ENCODE measurements around the gene DOK5. TPM values are rescaled to one million over a fixed set of nuclear protein-coding genes. Genes with fewer than 3 reads are reported as not detected.

The DOK5 gene
- total and polyA plus RNA-seq, 9 of the 15 experiments (the other 6 are each of a cell fraction or from before 2014, with no cell fraction given) = not detected

DNA sequence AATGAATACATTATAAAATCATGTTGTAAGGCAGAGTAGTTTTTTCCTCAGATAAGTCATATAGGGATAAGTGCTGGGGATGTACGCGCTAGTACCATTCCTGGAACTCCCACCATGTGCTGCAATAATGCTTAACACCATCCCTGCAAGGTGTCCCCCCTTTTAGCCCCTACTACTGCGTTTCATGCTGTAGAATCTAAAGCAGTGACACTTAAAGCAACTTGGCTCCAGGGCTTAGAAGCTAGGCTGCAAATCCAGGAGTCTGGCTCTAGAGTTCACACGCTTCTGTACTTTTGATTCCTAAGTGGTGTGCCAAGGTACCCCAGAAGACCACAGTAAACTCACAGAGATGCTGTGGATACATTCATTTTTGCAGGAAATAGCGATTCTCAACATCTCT, 183.1 kb downstream of the DOK5 start:
- 0% methylated on average over 5 of the region's 5 CpGs for WGBS (ENCODE audit: insufficient coverage, low coverage, missing lambda C conversion rate)
- CTCF ChIA-PET (ENCODE audit: low intra/inter-chr PET ratio) = no interaction called here
- ATAC-seq = no peak

More for the DNA sequence above, 183.1 kb downstream of the DOK5 start:
- no TSS peak for BruUV-seq (replicated peaks)
- H3K36me3 ChIP-seq (ENCODE audit: control insufficient read depth, insufficient read depth, low read length) = no peaks in the 10 kb centered on the region
- H3K27me3 ChIP-seq (ENCODE audit: control insufficient read depth in 2 of 2, insufficient read depth in 2 of 2, low read length in 2 of 2) = no peaks in the 10 kb centered on the region
- no peaks in the 10 kb centered on the region for H3K9me3 ChIP-seq (replicated peaks; ENCODE audit: control insufficient read depth, insufficient read depth, low read depth, low read length)
- H3K9me1 ChIP-seq (ENCODE audit: control insufficient read depth, insufficient read depth, low read length) = no peaks in the 10 kb centered on the region
- H3K27ac ChIP-seq (ENCODE audit: extremely low read depth, low read depth, low read length) = no peak overlapping the region
- intact Hi-C loops (cut with micrococcal nuclease) = no loop called here
- DNase-seq (ENCODE audit: extremely low read depth in 1 of 4, low spot score in 3 of 4) (no peak), FAIRE-seq (no peak)
- H3K9ac ChIP-seq (ENCODE audit: insufficient read depth in 1 of 2, low read depth in 2 of 2, low read length in 2 of 2) = no peak overlapping the region
- in situ Hi-C loops (cut with MboI) = loop anchor here (25.0 kb wide), 2 partner anchors 1579 to 1929 kb away; partner anchors contain the start of gene MC3R
- H3K4me1 ChIP-seq (replicated peaks in 1 of 2; ENCODE audit: control insufficient read depth in 2 of 2, insufficient read depth in 2 of 2, low read length in 2 of 2) = no peaks in the 10 kb centered on the region
- H4K20me1 ChIP-seq (replicated peaks; ENCODE audit: control insufficient read depth, insufficient read depth, low read length) = no peaks in the 10 kb centered on the region
- POLR2A ChIA-PET = no interaction called here
- no peak overlapping the region for H3K4me2 ChIP-seq (ENCODE audit: insufficient read depth, low read length)
- no peak overlapping the region for H3K4me3 ChIP-seq
- no peak overlapping the region for H2AFZ ChIP-seq (ENCODE audit: low read depth, low read length)
- TF ChIP-seq GATAD2B (IDR thresholded peaks at IDR 0.05; ENCODE audit: borderline replicate concordance) = no peak
- TF ChIP-seq, protein P1, sequence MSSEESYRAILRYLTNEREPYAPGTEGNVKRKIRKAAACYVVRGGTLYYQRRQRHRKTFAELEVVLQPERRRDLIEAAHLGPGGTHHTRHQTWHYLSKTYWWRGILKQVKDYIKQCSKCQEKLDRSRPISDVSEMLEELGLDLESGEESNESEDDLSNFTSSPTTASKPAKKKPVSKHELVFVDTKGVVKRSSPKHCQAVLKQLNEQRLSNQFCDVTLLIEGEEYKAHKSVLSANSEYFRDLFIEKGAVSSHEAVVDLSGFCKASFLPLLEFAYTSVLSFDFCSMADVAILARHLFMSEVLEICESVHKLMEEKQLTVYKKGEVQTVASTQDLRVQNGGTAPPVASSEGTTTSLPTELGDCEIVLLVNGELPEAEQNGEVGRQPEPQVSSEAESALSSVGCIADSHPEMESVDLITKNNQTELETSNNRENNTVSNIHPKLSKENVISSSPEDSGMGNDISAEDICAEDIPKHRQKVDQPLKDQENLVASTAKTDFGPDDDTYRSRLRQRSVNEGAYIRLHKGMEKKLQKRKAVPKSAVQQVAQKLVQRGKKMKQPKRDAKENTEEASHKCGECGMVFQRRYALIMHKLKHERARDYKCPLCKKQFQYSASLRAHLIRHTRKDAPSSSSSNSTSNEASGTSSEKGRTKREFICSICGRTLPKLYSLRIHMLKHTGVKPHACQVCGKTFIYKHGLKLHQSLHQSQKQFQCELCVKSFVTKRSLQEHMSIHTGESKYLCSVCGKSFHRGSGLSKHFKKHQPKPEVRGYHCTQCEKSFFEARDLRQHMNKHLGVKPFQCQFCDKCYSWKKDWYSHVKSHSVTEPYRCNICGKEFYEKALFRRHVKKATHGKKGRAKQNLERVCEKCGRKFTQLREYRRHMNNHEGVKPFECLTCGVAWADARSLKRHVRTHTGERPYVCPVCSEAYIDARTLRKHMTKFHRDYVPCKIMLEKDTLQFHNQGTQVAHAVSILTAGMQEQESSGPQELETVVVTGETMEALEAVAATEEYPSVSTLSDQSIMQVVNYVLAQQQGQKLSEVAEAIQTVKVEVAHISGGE (CRISPR knock-in tag; IDR thresholded peaks at IDR 0.05) = peak in 1 of 3 experiments; percentile 15; a peak in 1 of 6 replicates
- no peak for TF ChIP-seq MYNN (IDR thresholded peaks at IDR 0.05)
- TF ChIP-seq MYNN (CRISPR knock-in tag; IDR thresholded peaks at IDR 0.05) = no peak
- no peak for TF ChIP-seq ELF1 (tag; IDR thresholded peaks at IDR 0.05)
- H3K79me2 ChIP-seq (ENCODE audit: control insufficient read depth, insufficient read depth, low read length) = no peaks in the 10 kb centered on the region

Measured in K562 (cell line).